K562 (cell line): ENCODE results near the gene SUPT3H.

Experiments
- CREB1 ChIP-seq, 2 experiments: sonication (generic) in 1 of 2; formaldehyde crosslinking in 1 of 2; IDR thresholded peaks; 2 replicates each; pipeline versions ENCODE4 v1.6.1 to v1.8.0; 2012 to 2022; ENCODE audit warnings: inconsistent platforms in 1 of 2, mild to moderate bottlenecking in 1 of 2, missing genetic modification reagents in 1 of 2, moderate library complexity in 1 of 2
- HDAC3 ChIP-seq: fragments of 450-650 bp; IDR thresholded peaks from 2 replicates; pipeline ENCODE4 v1.6.1; 2018; ENCODE audit warnings: borderline replicate concordance, mild to moderate bottlenecking, moderate library complexity; ENCODE audit not compliant: partially characterized antibody
- KLF16 ChIP-seq: IDR thresholded peaks from 2 replicates; pipeline ENCODE4 v1.6.1; 2016; ENCODE audit warnings: antibody characterized with exemption
- MEF2D ChIP-seq: conservative IDR thresholded peaks from 2 replicates; pipeline ENCODE4 v1.6.1; 2016; ENCODE audit warnings: low read depth, missing genetic modification characterization, missing compliant biosample characterization
- MXI1 ChIP-seq: IDR thresholded peaks from 2 replicates; pipeline ENCODE4 v1.6.1; 2011; ENCODE audit warnings: low read depth, mild to moderate bottlenecking, improper control_type of control experiment, low read length
- POLR2G ChIP-seq: fragments of 200-400 bp; formaldehyde crosslinking; IDR thresholded peaks from 2 replicates; pipeline ENCODE4 v1.6.1; 2017; ENCODE audit warnings: low read depth, mild to moderate bottlenecking, antibody characterized with exemption, low read length, moderate library complexity
- POU5F1 ChIP-seq: fragments of 150-350 bp; IDR thresholded peaks from 2 replicates; pipeline ENCODE4 v1.6.1; 2014; ENCODE audit warnings: borderline replicate concordance, low read length, low read depth, mild to moderate bottlenecking; ENCODE audit not compliant: partially characterized antibody
- ZBTB26 ChIP-seq: fragments of 450-650 bp; formaldehyde crosslinking; IDR thresholded peaks from 2 replicates; pipeline ENCODE4 v1.4.0; 2022; ENCODE audit warnings: missing genetic modification characterization
- ZNF23 ChIP-seq: fragments of 250-450 bp; sonication (Bioruptor Pico); IDR thresholded peaks from 2 replicates; pipeline ENCODE4 v1.4.0; 2020; ENCODE audit warnings: mild to moderate bottlenecking

GRCh38 chr6:44779130-44779826 is 598.5 kb downstream of the SUPT3H start:
- TF ChIP-seq ZBTB26 (CRISPR knock-in tag) (no peak), MEF2D (no peak), ZNF23 (CRISPR knock-in tag) (no peak), HDAC3 (no peak), KLF16 (no peak), MXI1 (no peak), CREB1 (IDR thresholded peaks at IDR 0.05) (no peak), CREB1 (CRISPR knock-in tag; IDR thresholded peaks at IDR 0.05) (no peak), POLR2G (no peak), POU5F1 (no peak)
